HG02610 (cell line): ENCODE data around the gene KRT71.

Experiments used
- ATAC-seq: cut with Tn5 transposase; IDR thresholded peaks from one replicate; pipeline ENCODE4 v1.9.1; 2021; ENCODE audit warnings: mild to moderate bottlenecking, moderate library complexity; ENCODE audit not compliant: unreplicated experiment

KRT71 gene

GRCh38 chr12:52539821-52540173 is 13.1 kb downstream of the KRT71 start:
- ATAC-seq: no peak

DNA sequence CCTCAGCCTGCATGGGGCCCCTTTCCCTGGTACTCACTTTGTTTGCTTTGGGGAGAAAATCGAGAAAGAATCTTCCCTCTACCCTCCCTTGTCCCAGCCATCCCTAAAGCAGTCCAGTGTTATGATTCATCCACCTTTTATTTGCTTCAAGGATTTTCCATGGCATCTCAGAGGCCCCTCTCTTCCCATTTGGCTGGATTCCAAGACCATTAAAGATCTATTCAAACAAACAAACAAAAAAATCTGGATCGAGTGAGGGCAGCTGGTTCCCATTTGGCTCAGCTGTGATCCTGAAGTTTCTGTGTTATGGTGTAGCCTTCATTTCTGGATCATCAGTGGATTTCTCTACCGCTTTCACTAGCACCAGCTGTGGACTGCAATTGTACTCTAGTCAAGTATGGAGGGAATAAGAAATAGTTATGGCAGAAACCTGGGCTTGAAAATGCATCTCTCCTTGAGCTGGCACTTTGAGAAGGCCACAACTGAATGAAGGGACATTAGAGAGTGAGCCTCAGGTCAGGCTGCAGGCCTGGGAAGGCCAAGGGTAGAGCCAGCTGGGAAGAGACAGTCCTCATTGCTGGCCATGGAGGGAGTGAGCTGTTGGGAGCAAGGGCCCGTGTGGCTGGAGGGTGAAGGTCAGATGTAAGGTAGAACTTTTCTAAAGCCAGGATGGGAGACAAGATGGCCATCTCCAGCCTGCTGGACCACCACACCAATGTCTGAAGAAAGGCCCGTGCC is 13.7 kb downstream of the KRT71 start:
- no peak for ATAC-seq

- ATAC-seq: no peak
Observed at GRCh38 chr12:52537101-52537500, 15.8 kb downstream of the KRT71 start.

DNA sequence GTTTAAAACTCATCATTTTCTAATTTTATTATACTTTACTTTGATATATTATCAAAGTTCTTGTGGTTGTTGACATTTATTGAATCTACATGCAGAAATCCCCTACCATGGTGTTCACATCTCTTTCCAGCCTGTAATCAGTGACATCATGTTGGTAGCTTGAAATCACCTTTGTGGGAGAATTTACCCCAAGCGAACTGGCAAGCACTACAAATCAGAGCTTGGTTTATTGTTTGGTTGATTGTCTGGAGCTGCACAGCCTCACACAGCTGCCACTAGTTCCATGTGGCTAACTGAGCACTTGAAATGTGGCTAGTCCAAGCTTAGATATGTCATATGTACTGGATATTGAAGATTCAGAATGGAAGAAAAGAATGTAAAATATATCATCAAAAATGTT is 17.4 kb downstream of the KRT71 start:
- ATAC-seq: no peak

DNA sequence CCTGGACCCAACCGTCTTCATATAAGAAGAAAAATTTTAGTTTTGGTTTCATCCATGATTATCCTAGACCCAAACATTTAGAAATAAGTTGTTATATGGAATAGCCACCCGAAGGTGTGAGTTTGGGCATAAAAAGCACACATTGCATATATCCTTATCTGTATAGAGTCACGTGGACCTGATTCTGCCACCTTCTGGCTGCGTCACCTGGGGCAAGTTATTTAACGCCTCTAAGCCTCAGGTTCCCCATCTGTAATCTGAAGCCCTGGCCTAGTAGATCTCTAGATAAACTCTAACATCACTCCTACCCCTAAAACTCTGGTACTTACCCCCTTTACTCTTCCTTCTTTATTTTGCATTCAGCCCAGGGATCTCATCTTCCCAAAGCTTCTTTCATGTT is 18.5 kb downstream of the KRT71 start:
- ATAC-seq: no peak

GRCh38 chr12:52533686-52534470 is 19.1 kb downstream of the KRT71 start:
- no peak for ATAC-seq

DNA sequence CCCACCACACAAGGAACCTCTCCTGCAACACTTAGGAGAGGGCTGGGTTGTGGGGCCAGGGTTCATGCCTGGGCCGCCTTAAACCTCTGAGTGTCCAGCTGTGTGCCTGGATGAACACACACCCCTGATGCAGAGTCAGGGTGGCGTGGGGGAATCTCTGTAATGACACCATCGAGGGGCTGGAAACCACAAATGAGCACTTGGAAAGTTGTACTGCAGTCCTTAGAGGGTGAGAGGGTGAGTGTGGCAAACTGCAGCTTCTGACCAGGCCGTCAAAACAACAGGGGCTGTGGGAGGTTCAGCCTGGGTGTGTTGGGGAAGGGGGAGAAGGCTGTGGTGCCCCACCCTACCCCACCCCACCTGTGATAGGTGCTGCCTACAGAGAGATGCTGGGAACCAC is 20.3 kb downstream of the KRT71 start:
- no peak for ATAC-seq

DNA sequence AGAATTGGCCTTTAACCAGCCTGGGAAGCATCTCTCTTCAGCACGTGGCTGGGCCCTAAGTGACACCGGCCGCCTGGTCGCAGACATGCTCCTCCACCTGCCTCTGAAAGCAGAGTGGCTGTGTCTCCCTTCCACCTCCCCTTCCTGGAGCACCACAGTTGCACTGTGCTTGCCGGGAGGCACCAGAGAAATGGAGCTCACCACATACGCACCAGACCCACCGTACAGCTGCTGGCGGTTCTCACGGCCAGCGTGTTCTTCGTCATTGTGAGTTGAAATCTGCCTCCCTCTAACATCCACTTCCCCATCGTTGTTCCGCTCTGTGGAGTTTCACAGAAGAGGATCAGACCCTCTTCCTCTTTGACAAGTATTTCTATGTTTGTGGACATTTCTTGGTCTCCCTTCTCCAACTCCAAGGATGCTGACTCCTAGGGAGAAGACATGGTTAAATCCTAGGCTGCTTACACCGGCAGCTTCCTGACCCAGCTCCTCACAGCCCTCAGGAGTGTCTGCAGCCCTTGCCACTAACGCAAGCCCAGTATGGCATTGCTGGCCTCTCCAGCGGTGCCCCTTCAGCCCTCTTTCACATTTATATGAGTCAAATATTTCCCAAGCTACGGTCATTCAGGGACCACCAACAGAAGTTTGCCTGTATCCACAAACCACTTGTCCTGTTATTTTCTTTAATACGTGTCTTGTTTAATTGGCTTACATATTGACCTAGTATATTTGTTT is 21.2 kb downstream of the KRT71 start:
- ATAC-seq: no peak

DNA sequence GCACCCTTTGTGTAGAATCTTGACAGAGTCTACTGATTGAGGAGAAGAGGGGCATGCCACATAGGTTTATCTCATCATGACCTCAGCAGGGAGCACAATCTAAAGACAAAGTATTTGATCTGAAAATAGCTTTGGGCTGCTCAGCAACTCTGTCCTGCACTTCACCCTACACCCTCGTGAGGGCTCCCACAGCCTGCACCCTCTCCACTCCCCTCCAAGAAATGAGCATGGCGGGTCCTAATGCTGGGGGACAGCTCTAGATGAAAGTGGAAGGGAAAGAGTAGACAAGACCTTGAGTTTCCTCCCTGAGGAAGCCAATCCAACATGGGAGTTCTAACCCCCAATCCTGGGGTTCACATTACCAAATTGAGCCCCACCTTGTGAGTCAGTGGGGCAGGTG is 22.0 kb downstream of the KRT71 start:
- no peak for ATAC-seq

GRCh38 chr12:52530366-52530765 is 22.6 kb downstream of the KRT71 start:
- ATAC-seq: no peak

DNA sequence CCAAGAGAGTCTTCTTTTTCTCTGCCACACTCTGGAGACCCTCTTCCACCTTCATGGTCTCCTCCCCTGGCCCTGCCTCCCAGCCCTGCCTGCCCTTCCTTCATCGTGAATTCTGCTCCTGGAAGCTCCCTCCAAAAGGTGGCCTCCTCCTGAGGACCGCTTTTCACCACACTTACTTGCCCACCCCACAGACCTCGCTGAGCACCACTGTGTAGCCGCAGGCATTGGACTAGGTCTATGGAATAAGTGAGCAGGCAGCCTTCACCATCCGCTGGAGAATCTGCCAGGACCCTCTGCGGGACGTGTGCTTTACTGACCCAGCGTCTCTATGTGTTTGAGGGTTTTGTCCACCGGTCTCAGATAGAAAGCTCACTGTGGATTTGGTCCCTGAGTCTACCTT is 23.1 kb downstream of the KRT71 start:
- ATAC-seq: no peak

DNA sequence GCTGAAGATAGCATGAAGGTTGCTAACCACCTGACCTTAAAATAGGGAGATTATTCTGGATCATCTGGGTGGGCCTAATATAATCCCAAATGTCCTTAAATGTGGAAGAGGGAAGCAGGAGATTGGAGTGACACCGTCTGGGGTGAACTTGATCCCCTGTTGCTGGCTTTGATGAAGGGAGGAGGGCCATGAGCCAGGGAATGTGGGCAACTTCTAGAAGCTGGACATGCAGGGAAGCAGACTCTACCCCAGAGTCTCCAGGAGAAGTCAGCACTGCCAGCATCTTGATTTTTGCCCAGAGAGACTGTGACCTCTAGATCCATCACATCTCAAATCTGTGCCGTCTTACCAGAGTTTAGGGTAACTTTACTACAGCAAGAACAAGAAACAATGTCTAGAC is 23.5 kb downstream of the KRT71 start:
- ATAC-seq: no peak

- ATAC-seq: no peak
Observed at GRCh38 chr12:52528641-52529143, 24.3 kb downstream of the KRT71 start.

GRCh38 chr12:52527121-52527800 is 25.7 kb downstream of the KRT71 start:
- ATAC-seq: no peak

GRCh38 chr12:52526511-52526951 is 26.4 kb downstream of the KRT71 start:
- no peak for ATAC-seq

DNA sequence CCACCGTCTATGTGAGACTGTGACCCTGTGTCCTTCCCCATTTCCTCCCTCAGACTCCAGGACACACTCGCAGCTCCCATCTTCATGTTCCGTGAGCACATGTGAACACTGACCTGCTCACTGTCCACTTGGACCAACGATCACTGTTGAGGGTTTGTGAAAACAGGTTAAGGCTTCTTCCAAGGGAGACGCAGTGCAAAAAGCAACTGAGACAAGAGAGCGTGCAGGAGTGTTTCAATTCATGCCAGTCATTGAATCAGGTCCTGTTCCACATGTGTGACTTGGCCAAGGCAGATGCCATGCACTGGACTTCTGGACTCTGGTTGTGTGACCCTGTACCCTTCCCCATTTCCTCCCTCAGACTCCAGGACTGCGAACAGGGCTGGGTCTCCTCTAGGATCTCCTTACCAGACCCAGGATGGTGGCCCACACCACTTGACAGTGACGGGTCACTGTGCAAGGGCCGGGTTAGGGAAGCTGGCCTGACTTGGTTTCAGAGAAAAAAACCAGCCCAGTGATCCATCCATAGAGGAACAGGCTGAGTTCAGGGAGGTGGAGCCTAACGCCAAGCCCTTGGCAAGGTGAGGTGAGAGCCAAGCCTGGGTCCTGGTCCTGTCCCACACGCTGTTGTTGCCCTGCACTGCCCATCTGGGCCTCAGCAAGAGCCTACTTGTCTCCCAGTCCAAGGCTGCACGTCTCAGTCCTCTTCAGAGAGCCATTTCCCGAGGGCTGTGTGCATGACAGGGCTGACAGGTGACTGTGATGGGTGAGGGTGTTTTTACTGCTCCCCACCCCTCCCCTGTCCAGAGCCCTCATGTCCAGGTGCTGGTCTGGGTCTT is 27.1 kb downstream of the KRT71 start:
- ATAC-seq: no peak

DNA sequence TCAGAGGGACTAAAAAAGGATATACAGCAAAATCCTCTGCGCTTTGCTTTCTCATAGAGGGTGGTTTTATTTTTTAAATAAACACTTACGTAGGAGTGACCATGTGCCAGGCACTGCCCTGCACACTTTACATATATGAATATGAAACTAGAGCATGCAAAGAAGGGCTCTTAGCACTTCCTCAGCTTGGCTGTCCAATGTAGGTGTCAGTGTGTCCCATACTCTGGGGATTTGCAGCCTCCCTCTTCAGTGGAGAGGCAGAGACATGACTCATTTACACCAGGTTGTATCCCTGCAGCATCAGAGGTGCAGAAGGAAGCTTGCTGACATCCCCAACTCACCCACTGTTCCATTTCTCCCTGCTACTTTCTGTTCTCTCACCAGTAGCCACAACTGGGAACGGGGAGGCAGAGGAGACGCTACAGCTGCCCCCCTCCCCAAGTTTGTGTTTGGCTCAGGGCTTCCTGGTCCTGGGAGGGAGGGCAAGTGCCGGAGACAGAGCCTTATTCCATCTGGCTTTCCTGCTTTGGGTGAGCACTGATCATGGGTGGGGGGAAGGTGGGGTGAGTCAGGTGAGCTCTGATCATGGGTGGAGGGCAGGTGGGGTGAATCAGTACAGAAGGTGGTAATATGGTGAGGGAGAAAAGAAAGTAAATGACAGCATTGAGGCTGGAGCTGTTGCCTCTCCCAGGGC is 27.9 kb downstream of the KRT71 start:
- ATAC-seq: no peak

DNA sequence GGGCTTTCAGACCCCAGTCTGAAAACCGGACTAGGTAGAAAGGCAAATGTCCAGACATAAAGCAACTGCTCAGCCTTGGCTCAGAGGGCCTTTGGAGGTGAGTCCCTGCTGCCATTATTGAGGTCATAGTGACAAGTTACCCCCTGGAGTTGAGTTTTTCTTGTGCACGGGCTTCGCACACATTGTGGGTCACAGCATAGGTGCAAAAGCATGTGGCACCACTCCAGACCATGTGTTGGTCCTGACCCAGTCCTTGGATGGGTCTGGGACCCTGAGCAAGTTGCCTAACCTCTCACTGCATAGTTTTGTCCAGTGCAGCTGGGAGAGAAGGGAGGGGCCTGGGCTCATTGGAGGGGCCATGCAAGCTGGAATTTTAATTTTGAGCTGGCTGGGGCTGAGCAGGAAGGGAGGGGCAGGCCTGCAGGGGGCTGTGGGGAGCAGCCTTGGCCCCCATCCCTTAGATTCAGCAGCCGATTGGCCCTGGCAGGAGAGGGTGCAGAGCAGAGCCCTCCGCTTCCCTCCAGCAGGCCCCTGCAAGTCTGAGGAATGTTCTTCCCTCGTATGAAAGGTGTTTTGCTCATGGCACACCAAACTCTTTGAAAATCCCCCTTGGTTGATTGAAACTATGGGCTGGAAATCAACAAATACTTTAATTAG is 28.6 kb downstream of the KRT71 start:
- ATAC-seq: no peak

GRCh38 chr12:52523824-52524223 is 29.1 kb downstream of the KRT71 start:
- no peak for ATAC-seq
